GM21717 (cell line): ENCODE data around the gene ONECUT1.
A peak's percentile ranks its signal among the peaks of the same experiment; 100 is the strongest.

Source experiments
- ATAC-seq: cut with Tn5 transposase; IDR thresholded peaks from one replicate; pipeline ENCODE4 v1.9.1; 2021; ENCODE audit warnings: mild to moderate bottlenecking, moderate library complexity; ENCODE audit not compliant: unreplicated experiment

ONECUT1 gene

DNA sequence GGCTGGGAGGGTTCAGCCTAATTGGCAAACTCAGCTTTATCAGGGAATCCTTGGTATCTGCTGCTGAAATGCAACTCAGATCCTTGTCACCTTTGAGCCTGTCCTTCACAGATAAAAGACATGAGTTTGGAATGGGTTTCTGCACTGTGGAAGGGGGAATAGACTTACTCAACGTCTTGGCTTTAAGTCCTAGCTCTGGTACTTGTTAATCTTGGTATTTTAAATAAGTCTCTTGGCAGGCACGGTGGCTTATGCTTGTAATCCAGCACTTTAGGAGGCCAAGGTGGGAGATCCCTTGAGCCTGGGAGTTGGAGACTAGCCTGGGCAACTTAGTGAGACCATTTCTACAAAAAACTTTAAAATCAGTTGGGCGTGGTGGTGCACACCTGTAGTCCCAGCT lies 55.8 kb downstream of the ONECUT1 start:
- no peak for ATAC-seq

DNA sequence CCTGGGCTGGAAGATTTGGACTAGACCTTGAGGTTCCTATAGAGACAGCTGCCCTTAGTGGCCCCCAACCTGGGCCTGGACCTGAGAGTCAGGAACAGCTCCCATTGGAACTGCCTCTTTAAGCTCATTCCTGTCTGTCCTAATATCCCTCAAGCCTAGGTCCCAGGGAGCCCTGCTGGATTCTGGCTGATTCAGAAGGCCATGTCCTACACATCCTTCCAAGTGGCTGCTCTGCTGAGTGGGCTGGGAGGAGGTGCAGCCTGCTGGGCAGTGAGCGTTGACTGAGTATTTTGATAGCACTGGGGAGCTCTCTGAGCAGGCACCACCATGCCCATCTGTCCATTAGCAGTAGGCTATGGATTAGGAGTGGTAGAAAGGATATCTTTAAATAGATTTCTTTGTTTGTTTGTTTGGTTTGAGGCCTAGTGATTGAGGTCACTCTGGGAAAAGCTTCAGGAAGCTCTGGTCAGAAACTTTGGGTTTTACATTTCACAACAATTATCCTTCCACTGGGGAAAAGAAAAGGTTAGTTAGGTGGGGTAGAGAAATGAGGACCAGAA lies 56.4 kb downstream of the ONECUT1 start:
- ATAC-seq, result no peak

DNA sequence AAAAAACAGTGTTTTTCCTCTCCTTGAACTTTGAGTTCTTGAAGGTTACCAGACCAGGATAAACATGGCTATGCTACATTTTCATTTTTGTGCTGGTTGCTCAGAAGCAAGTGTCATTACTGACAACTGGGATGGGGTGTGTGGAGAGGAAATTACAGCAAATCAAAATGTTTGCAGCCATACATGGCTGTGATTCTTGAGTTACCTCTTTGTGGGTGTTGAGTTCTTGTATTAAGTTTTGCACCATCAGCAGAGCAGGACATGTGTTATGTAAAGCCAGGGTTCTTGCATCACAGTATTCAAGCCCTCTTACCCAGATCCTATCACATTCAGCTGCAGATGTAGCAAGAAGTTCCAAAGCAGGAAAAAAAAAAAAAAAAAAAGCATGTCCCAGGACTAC lies 57.0 kb downstream of the ONECUT1 start:
- no peak for ATAC-seq

DNA sequence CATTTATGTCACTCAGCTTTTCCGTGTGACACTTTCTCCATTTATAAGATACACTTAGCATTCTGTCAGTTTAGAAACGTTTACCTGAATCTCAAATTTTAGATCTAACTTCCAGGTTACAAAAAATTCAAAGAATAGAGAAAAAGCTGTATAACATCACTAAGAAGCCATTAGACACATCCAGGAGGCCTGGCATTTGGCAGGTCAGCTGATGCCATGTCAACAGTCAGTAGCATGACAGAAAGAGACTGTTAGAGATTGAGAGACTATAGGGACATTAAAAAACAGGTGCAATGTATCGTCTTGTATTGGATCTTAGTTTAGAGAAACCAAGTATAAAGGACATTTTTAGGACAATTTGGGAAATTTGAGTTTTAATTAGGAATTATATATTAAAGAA lies 57.6 kb downstream of the ONECUT1 start:
- no peak for ATAC-seq

DNA sequence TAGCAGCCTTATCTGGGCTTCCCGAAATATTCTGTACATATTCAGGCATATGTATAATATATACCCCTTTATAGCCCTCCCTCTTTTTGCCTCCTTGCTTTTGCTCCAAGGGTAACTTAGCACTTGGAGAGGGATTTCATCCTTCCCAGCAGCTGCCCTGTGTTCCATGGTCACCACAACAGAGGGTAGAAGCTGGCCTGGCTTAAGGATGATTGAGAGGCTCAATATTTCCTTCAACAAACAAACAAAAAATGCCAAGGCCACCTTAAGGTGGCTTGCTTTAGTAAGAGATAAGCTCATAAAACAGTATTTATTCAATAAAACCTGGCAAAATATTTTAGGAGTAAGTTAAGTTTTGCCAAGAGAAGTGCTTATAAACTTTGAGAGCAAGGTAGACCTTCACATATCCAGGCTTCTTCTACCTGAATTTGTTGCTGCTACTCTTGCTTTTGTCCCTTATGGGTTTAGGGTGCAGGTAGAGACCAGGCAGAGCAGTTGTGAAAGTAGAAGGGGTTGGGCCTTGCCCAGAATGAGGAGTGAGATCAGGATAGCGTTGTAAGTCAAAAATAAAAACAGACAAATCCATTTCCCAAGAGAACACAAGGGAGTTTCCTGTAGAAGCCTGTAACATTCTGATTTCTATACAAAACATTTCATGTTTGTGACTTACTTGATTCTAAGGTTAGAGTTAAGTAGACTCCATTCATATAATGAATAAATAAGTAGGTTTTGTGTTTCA lies 58.2 kb downstream of the ONECUT1 start:
- ATAC-seq, result no peak

DNA sequence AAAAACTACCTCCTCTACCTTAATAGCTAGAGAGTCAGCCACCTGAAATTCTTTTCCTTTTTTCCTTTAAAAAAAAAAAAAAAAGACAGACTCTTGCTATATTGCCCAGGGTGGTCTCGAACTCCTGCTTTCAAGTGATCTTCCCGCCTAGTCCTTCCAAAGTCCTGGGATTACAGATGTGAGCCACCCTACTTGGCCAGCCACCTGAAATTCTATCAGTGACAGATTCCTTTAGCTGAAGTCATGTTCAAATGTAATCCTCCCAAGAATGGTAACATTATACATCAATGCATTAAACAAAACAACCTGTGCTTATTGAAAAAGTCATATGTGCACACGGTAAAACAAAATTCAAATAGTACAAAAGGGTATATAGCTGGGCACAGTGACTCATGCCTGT lies 59.1 kb downstream of the ONECUT1 start:
- ATAC-seq, result no peak

DNA sequence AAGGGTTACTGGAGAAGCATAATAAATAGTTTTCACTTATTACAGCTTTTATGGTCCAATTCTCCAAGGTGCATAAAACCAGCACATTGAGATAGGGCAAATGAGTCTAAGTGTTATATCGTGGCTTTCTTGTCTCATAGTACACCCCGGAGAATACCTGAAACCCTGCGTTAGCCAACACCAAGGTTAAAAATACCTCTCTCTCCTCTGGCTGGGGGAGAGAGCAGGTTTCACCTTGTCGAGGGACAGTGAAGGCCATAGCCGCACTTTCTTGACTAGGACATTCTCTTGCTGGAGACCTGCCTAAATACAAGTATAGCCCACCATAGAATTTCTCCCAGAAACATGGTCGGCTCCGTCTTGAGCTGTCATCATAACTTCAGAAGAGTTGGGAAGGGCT lies 59.5 kb downstream of the ONECUT1 start:
- no peak for ATAC-seq

DNA sequence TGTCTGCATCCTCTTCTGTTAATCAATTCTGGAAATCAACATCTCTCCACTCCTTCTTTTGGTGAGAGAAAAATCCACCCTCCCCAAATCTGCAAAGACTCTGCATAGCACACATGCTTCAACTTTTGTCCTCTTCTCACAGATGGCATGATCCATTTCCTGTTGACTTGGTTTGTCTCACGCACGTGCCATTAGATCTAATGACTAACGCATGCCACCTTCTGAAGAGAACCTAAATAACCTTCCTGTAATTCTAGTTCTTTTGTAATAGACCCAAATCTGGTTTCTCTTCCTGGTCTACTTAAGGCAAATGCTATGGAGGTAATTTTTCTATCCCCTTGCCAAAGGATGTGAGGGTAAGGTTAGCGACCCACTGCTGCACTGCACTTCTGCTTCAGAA lies 60.0 kb downstream of the ONECUT1 start:
- no peak for ATAC-seq

DNA sequence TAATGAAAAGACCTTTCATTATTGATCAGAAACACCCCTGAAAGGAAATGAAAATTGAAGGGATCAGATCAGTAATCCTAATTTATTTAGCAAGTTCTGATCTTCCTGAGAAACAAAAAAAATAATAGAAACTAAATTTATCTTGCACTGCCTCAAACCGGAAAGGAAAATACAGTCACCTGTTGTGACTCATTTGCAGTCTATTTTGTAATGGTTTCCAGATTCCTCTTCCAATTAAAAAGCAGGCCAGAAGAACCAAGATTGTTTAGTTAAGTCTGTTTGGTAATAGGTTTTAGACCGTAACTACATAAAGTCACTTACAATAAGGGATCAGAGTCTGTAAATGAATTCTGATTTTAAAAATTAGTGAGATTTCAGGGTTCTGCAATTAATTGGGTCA lies 61.2 kb downstream of the ONECUT1 start:
- no peak for ATAC-seq

DNA sequence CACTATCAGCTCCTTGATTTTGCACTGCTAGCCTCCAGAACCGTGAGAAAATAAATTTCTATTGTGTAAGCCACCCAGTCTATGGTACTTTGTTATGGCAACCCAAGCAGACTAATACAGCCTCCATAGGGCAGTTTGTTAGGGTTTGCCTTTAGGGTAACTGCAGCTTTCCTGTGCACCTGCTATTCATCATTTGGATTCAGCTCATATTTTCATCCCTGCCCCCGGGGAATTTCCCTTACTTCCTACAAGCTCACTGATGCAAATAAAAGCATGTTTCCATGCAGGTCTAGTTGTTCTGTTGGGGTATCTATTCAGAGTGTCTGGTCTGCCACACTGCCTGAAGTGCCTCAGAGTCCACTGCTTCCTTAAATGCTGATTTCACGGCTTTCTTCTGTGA lies 62.3 kb downstream of the ONECUT1 start:
- ATAC-seq, result no peak

DNA sequence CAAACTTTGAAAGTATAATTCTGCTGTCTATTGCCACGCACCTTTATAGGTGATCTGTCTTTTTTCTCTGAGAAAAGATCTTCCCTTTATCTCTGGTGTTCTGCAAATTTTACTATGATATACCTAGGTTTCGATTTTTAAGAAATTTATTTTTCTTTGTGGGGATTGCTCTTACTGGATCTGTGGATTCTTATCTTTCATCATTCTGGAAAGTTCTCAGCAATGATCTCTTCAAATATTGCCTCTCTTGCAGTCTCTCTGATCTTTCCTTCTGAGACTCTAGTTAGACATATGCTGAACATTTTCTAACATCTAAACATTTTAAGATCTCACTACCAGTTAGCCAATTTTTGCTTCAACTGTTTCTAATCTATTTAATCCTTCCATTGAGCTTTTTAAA lies 63.9 kb downstream of the ONECUT1 start:
- ATAC-seq, result no peak

DNA sequence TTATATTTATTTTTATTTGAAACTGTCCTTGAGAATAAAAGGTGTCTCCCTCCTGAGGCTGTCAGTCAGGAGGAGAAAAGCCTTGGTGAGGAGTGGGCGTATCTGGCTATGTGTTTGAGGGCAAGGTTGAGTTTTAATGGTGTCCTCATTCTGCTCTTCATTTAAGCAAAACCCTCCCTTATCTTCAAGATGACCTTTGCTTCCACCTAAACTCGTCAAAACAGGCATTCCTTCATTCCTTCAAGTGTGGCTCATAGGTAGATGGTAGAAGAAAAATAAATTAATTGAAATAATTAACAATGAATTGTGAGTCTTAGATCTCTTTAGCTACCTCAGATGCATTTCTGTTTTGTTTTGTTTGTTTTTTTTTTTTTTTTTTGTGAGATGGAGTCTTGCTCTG lies 71.6 kb downstream of the ONECUT1 start:
- ATAC-seq, result no peak

DNA sequence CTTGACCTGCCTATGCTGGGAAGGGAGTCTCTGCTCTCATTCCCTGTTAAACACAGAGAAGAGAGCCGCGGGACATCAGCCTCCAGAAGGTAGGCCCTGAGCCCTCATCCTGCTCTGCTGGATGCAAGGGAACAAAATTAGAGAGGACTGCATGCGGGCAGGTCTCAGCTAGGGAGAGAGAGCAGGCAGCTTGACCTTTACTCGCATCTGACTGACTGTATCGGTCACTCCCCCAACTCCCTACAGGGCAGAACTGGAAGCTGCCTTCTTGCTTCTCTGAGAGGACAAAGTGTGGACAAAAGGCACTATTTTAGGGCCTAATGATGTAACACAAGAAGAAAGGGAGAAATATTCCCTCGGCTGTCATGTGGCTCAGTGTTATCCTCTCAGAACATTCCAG lies 72.2 kb downstream of the ONECUT1 start:
- ATAC-seq, result no peak

DNA sequence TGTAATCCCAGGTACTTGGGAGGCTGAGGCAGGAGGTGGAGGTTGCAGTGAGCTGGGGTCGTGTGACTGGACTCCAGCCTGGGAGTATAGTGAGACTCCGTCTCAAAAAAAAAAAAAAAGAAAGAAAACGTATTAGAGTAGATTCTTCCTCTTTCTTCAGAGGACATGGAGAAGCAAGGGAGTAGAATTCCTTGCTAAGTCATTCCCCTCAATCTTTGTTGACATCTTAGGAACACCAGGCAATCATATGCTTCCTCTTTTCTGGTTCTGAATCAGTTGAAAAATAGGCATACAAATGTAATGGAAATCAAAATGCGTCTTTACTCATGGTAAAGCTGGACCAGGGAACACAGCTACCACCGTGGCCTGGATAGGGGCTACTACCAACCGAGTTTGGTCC lies 72.7 kb downstream of the ONECUT1 start:
- ATAC-seq, result no peak

DNA sequence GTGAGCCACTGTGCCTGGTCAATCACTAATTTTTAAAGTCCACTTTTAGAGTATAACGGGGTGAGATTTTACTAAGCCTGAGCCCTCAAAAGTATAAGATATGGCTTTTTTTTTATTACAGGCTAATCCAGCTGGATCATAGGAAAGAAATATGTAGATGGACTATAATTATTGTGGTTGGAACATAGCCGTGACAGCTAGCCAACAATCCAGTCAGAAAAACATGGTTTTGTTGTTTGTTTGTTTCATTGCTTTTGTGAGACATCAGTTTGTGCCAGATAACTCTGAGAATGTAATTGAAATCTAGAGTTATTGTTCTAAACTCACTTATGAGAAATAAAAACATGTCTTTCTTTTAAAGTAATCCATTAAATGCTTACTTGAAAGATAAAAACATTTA lies 73.6 kb downstream of the ONECUT1 start:
- ATAC-seq, result no peak

DNA sequence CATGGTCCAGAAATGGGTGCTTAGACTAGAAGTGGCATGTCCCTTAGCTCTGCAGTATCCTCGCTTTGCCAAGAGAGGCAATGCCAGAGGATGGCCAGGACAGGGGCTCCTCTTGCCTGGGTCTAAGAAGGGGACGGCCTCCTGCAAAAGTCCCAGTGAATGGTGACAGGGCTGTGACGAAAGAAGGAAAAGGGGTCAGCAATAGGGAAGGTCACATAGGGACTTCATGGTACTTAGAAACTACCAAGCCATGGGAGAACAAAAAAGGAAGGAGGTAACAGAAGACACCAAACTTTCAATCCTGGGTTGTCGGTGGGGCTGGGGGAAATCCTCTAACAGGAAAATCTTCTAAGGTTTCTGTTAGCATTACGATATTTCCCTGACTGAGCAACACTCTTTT lies 74.7 kb downstream of the ONECUT1 start:
- ATAC-seq, result no peak

DNA sequence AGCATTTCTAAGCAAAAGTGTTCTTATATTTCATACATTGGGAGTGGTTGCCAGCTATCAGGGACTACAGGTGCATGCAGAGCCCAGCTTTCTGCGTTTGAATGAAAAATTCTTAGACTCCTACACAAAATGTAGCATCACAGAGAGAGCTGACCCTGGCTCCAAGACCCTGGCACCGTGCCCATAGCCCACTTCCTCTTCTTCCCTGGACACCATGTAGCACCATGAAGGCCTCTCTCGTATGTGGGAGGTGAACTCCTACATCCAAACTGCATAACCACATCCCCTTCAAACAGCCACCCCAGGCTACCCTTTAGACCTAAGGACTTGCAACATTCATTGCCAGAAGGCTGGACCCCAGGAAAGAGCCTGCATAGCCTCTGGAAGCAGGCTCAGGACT lies 75.2 kb downstream of the ONECUT1 start:
- ATAC-seq, result no peak

DNA sequence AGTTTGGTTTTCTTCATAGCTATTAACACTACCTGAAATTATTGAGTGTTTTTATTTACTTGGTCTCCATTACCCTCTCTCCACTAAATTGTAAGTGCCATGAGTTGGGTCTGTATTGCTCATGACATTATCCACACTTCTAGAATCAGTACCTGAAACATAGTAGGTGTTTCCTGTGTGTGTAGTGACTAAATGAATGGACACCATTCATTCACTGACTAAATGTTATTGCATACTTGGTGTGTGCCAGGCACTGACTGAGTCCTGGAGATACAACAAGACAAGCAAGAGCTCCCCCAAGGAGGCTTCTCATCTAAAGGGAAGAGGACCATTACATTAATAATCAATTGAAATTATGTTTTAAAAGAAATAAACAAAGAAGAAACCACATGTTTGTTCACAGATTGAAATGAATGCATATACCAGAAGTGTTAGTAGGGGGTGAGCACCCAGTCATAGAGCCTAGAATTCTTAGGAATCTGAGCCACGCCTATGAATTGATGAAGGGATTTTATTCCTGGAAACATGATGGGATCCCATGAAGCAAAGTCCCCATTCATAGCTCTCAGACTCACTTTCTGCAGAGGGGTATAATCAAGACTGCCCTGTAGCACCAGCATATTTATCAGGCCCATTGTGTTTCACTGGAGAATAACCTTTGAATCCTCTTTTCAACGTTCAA lies 79.3 kb downstream of the ONECUT1 start:
- ATAC-seq, result no peak

DNA sequence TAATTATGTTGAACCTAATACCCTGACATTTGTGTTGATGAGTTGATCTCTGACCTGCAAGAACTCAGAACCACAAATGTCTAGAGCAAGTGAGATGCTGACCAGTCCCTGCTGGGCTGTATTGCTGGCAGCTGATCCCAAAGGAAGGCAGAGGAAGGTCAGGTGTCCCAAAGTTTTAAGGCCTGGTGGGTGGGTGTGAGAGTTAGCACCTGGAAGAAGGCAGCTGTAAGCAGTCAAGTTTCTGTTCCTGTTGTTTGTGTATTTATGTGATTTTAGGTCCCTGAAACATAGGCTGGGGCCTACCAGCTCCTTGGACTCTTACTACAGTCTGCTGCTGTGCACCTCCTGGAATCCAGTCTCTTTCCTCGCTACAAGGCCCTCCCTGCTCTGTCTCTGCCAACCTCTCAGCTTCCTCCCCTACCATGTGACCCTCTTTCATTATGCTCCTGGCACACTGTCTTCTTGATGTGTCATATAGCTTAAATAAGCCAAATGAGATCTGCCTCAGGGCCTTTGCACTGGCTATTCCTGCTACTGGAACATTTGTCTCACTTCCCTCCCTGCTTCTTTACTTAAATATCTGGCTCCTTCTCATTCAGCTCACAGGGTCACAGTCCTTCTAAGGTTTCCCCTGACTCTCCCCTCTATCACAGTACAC lies 80.0 kb downstream of the ONECUT1 start:
- peak; percentile 58 for ATAC-seq

DNA sequence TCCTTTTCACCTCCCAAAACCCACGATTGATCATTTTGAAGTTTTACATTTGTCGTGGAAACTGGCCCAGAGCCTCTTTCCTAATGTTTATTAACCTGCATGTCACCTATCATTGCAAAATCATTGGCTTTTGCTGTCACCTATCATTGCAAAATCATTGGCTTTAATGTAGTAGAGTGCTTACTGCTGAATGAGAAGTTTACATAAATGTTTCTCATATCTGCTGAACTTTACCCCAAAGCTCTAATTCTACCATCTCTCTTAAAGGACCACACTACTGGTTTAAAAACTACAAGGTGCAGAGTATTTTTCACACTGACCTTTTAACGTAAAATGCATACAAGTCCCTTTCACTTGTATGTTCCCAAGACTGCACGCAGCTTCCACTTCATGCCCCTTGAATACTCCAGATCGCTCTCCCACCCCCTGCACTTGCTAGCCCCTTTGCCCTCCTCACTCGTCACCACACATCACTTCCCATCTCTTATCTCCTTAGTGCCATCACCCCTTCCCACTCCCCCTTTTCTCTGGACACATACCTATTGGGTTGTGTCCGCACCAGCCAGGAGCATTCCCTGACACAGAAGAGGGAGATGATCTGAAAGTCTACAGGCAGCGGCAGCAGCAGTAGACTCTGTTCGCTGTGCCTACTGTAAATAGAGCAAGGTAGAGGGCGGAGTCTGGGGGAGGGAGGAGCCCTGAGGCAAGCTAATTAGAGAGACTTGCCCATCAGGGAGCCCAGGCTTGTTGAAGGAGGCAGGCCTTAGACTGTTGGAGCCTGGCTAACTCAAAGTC lies 80.8 kb downstream of the ONECUT1 start:
- ATAC-seq, result peak; percentile 93
